Measurements from ENCODE around the gene FGFR3. TPM values are rescaled to one million over a fixed set of nuclear protein-coding genes. Genes with fewer than 3 reads are reported as not detected.

The FGFR3 gene
- total RNA-seq, 1 donor from 2014 or later: 1.0 TPM

DNA sequence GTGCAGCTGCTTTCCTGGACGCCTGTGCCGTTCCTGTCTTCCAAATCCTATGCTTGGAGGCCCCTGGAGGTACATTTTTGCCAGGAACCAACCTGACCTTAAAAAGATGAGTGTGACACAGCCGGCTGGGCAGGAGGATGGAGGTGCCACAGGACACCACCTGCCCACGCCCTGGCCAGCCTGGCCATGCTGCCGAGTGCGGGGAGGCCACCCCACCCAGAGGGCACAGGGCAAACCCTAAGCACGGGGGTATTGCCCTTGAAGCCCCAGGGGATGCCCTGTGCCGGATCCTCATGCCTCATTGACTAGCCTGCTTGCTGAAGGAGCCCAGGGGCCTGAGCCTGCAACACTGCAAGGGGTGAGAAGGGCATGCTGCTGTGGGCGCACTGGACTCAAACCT is 20.1 kb downstream of the FGFR3 start:
- TF ChIP-seq, protein P1, sequence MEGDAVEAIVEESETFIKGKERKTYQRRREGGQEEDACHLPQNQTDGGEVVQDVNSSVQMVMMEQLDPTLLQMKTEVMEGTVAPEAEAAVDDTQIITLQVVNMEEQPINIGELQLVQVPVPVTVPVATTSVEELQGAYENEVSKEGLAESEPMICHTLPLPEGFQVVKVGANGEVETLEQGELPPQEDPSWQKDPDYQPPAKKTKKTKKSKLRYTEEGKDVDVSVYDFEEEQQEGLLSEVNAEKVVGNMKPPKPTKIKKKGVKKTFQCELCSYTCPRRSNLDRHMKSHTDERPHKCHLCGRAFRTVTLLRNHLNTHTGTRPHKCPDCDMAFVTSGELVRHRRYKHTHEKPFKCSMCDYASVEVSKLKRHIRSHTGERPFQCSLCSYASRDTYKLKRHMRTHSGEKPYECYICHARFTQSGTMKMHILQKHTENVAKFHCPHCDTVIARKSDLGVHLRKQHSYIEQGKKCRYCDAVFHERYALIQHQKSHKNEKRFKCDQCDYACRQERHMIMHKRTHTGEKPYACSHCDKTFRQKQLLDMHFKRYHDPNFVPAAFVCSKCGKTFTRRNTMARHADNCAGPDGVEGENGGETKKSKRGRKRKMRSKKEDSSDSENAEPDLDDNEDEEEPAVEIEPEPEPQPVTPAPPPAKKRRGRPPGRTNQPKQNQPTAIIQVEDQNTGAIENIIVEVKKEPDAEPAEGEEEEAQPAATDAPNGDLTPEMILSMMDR (IDR thresholded peaks at IDR 0.05; ENCODE audit: unreplicated experiment): no peak
- peaks cover 13% of the 10 kb centered on the region for H3K36me3 Mint-ChIP-seq (ENCODE audit: low read depth, unreplicated experiment)
- H3K27me3 Mint-ChIP-seq (ENCODE audit: unreplicated experiment): no peaks in the 10 kb centered on the region
- H3K9me3 Mint-ChIP-seq (ENCODE audit: unreplicated experiment): no peaks in the 10 kb centered on the region
- no peak overlapping the region for H3K27ac Mint-ChIP-seq (ENCODE audit: unreplicated experiment)
- H3K4me1 Mint-ChIP-seq (ENCODE audit: unreplicated experiment): peaks cover 3% of the 10 kb centered on the region
- no peak overlapping the region for H3K4me3 Mint-ChIP-seq (ENCODE audit: unreplicated experiment)
- no peak for DNase-seq (ENCODE audit: low spot score)

DNA sequence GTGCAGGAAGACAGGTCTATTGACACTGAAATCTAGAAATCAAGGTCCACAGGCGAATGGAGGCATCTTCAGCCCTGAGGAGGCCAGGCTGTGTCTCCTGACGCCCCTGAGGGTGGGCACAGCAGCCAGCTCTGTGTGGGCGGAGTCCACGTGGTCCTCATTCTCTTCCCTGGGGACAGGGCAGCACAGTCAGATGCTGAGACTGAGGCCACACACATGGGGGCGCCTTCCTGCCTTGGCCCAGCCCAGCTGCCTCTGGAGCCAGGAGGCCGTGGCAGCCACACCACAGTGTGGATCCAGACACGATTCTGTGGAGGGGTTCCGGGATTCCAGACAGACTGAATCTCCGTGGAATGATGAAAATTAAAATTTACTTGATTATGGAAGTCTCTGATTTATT is 20.8 kb downstream of the FGFR3 start:
- TF ChIP-seq, protein P1 (IDR thresholded peaks at IDR 0.05; ENCODE audit: unreplicated experiment): no peak
- H3K36me3 Mint-ChIP-seq (ENCODE audit: low read depth, unreplicated experiment): peaks cover 13% of the 10 kb centered on the region
- no peak for DNase-seq (ENCODE audit: low spot score)
- H3K27me3 Mint-ChIP-seq (ENCODE audit: unreplicated experiment): no peaks in the 10 kb centered on the region
- H3K4me3 Mint-ChIP-seq (ENCODE audit: unreplicated experiment): peak overlapping the region; percentile 67
- H3K4me1 Mint-ChIP-seq (ENCODE audit: unreplicated experiment): peaks cover 3% of the 10 kb centered on the region
- no peaks in the 10 kb centered on the region for H3K9me3 Mint-ChIP-seq (ENCODE audit: unreplicated experiment)
- no peak overlapping the region for H3K27ac Mint-ChIP-seq (ENCODE audit: unreplicated experiment)

DNA sequence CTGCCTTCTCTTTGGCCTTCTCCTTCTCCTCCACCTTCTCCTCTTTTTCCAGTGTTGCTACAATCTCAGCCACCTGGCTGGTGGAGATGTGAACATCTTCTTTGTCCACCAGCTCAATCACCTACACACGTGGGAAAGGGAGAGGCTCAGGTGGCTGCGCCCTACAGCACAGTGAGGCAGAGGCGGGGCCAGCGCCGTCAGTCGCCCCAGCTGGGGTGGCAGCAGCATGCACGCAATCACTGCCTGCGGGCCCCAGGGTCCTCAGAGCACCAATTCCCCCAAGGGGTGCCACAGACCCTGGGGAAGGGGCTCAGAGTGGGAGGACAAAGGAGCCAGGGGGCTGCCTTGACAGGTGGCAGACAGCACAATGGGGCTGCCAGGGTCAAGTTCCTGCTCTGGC is 21.4 kb downstream of the FGFR3 start:
- Mint-ChIP-seq H3K9me3 (ENCODE audit: unreplicated experiment) (no peaks in the 10 kb centered on the region), H3K27me3 (ENCODE audit: unreplicated experiment) (peaks cover under 1% of the 10 kb centered on the region), H3K4me3 (ENCODE audit: unreplicated experiment) (peak overlapping the region; percentile 67), H3K27ac (ENCODE audit: unreplicated experiment) (no peak overlapping the region), H3K4me1 (ENCODE audit: unreplicated experiment) (peaks cover 3% of the 10 kb centered on the region), H3K36me3 (ENCODE audit: low read depth, unreplicated experiment) (peaks cover 16% of the 10 kb centered on the region)
- no peak for DNase-seq (ENCODE audit: low spot score)
- TF ChIP-seq, protein P1 (IDR thresholded peaks at IDR 0.05; ENCODE audit: unreplicated experiment): no peak

DNA sequence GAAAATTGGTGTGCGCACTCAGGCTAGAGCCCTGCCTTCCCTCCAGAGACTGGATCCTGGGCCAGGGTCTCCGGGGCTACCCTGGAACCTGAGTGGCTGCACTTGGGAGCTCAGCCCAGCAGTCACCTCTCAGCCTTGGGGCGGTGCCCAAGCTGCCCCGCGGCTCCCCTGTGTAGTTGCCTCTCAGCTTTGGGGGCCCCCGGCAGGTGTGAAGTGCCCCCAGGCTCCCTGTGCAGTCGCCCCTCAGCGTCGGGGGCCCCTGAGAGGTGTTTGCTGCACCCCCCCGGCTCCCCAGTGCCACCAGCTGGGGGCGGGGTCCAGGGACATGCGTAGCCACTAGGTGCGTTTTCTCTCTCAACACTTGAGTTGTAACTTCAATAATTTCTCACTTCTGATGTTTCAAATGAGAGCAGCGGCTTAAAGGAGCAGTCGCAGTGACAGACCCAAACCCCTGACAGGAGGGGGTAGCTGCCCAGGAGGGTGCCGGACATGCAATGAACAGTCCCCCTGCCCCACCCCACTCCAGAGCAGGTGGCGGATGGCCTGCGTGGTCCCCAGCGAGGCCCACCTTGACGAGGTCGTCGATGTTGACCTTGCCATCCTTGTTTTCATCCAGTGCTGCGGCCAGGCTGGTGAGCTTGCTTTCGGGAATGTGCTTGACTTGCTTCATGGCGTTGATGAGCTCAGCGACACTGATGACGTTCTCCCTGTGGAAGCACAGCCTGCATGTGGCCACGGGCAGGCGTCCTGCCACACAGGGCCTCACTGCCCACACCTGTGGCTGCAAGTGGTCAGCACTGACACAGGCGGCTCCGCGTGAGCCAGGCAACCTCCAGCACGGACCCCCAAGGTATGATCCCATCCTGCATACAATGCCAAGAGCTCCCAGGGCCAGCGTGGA is 22.3 kb downstream of the FGFR3 start:
- TF ChIP-seq, protein P1 (IDR thresholded peaks at IDR 0.05; ENCODE audit: unreplicated experiment): no peak
- H3K27me3 Mint-ChIP-seq (ENCODE audit: unreplicated experiment): peaks cover 3% of the 10 kb centered on the region
- H3K36me3 Mint-ChIP-seq (ENCODE audit: low read depth, unreplicated experiment): peaks cover 25% of the 10 kb centered on the region
- no peak for DNase-seq (ENCODE audit: low spot score)
- H3K9me3 Mint-ChIP-seq (ENCODE audit: unreplicated experiment): no peaks in the 10 kb centered on the region
- H3K4me3 Mint-ChIP-seq (ENCODE audit: unreplicated experiment): no peak overlapping the region
- H3K4me1 Mint-ChIP-seq (ENCODE audit: unreplicated experiment): peaks cover 3% of the 10 kb centered on the region
- H3K27ac Mint-ChIP-seq (ENCODE audit: unreplicated experiment): no peak overlapping the region
